Panc1 (cell line): ENCODE results near the gene TSHZ2.

ENCODE experiments used
- CTCF ChIP-seq: fragments of 450-650 bp; IDR thresholded peaks from 2 replicates; pipeline ENCODE4 v1.5.1; 2017; ENCODE audit warnings: mild to moderate bottlenecking
- REST ChIP-seq, 2 experiments: IDR thresholded peaks; 2 replicates each; pipeline ENCODE4 v1.6.1; 2011 to 2012; ENCODE audit warnings: low read depth in 2 of 2, control low read depth in 1 of 2, low read length in 1 of 2, mild to moderate bottlenecking in 1 of 2, moderate library complexity in 1 of 2; ENCODE audit not compliant: insufficient read depth in 1 of 2
- TCF7L2 ChIP-seq: IDR thresholded peaks from 2 replicates; pipeline ENCODE4 v1.6.1; 2011; ENCODE audit warnings: mild to moderate bottlenecking, low read depth, low read length, inconsistent platforms

- TF ChIP-seq CTCF = no peak
- TF ChIP-seq REST (IDR thresholded peaks at IDR 0.05; ENCODE audit: insufficient read depth in 1 of 2, low read depth in 2 of 2, low read length in 1 of 2) = no peak
- no peak for TF ChIP-seq TCF7L2
These were observed 104.5 kb downstream of the TSHZ2 start for GRCh38 chr20:53076668-53077067.
